HG03469 (cell line): ENCODE results near the gene RTP5.

Source experiments
- ATAC-seq: cut with Tn5 transposase; IDR thresholded peaks from one replicate; pipeline ENCODE4 v1.9.1; 2021; ENCODE audit warnings: mild to moderate bottlenecking, moderate library complexity, moderate number of reproducible peaks; ENCODE audit not compliant: unreplicated experiment

RTP5 gene

GRCh38 chr2:241857041-241857541, 12.4 kb upstream of the RTP5 start:
- no peak for ATAC-seq

- no peak for ATAC-seq
Observed at GRCh38 chr2:241857572-241858121, 11.9 kb upstream of the RTP5 start.

GRCh38 chr2:241858206-241859016, 11.1 kb upstream of the RTP5 start, which contains the start of gene PDCD1:
Gene PDCD1 (minus strand): TSS chr2:241858894. CDS start chr2:241858838, 56 bp downstream.
- ATAC-seq: no peak

GRCh38 chr2:241859017-241859435, 10.5 kb upstream of the RTP5 start:
- ATAC-seq: no peak

- no peak for ATAC-seq
Observed at GRCh38 chr2:241859436-241860183, 9.9 kb upstream of the RTP5 start.

- no peak for ATAC-seq
Observed at GRCh38 chr2:241860184-241861078, 9.1 kb upstream of the RTP5 start.

GRCh38 chr2:241861264-241861663, 8.3 kb upstream of the RTP5 start:
- ATAC-seq: no peak

- no peak for ATAC-seq
Observed at GRCh38 chr2:241862093-241862492, 7.4 kb upstream of the RTP5 start.

- no peak for ATAC-seq
Observed at GRCh38 chr2:241862775-241863535, 6.6 kb upstream of the RTP5 start.

GRCh38 chr2:241863536-241863954, 6.0 kb upstream of the RTP5 start:
- ATAC-seq: no peak

GRCh38 chr2:241864168-241864849, 5.2 kb upstream of the RTP5 start:
- no peak for ATAC-seq

- ATAC-seq: no peak
Observed at GRCh38 chr2:241864850-241865213, 4.7 kb upstream of the RTP5 start.

- no peak for ATAC-seq
Observed at GRCh38 chr2:241865416-241865956, 4.0 kb upstream of the RTP5 start.

GRCh38 chr2:241865957-241866789, 3.4 kb upstream of the RTP5 start:
- no peak for ATAC-seq

- no peak for ATAC-seq
Observed at GRCh38 chr2:241866790-241867645, 2.5 kb upstream of the RTP5 start.

GRCh38 chr2:241867776-241868420, 1.6 kb upstream of the RTP5 start:
- no peak for ATAC-seq

GRCh38 chr2:241868661-241869081, 858 bp upstream of the RTP5 start:
- no peak for ATAC-seq
